H9 (cell line): Measurements from ENCODE around the gene CERK. TPM values are rescaled to one million over a fixed set of nuclear protein-coding genes. Genes with fewer than 3 reads are reported as not detected.
A peak's percentile ranks its signal among the peaks of the same experiment; 100 is the strongest.

ENCODE experiments used
- DNase-seq: peaks from one replicate; pipeline ENCODE4 v3.0.0-alpha.2; 2017
- H2AFZ ChIP-seq: one replicate; pipeline ENCODE4 v1.6.1; 2013; ENCODE audit warnings: mild to moderate bottlenecking, low read length, control low read depth, moderate library complexity
- H2AK5ac ChIP-seq: 2 replicates; pipeline ENCODE4 v1.6.1; 2013; ENCODE audit warnings: low read length, control low read depth, mixed read lengths; ENCODE audit not compliant: insufficient read length
- H2BK120ac ChIP-seq: one replicate; pipeline ENCODE4 v1.6.1; 2013; ENCODE audit warnings: low read depth, mild to moderate bottlenecking, low read length, control low read depth, inconsistent platforms; ENCODE audit not compliant: poor library complexity, severe bottlenecking
- H2BK12ac ChIP-seq: 2 replicates; pipeline ENCODE4 v1.6.1; 2013; ENCODE audit warnings: low read length, control low read depth, mixed read lengths, low read depth; ENCODE audit not compliant: insufficient read length
- H2BK15ac ChIP-seq: 2 replicates; pipeline ENCODE4 v1.6.1; 2013; ENCODE audit warnings: low read depth, low read length, control low read depth
- H2BK20ac ChIP-seq: one replicate; pipeline ENCODE4 v1.6.1; 2013; ENCODE audit warnings: low read depth, mild to moderate bottlenecking, low read length, control low read depth, inconsistent platforms; ENCODE audit not compliant: poor library complexity, severe bottlenecking
- H2BK5ac ChIP-seq: 2 replicates; pipeline ENCODE4 v1.6.1; 2013; ENCODE audit warnings: low read length, control low read depth, mixed read lengths; ENCODE audit not compliant: insufficient read length
- H3K14ac ChIP-seq: 2 replicates; pipeline ENCODE4 v1.6.1; 2013; ENCODE audit warnings: low read length, control low read depth; ENCODE audit not compliant: insufficient read depth
- H3K18ac ChIP-seq: 2 replicates; pipeline ENCODE4 v1.6.1; 2013; ENCODE audit warnings: low read depth, mild to moderate bottlenecking, mixed read lengths, low read length, control low read depth; ENCODE audit not compliant: insufficient read length
- H3K23ac ChIP-seq: 2 replicates; pipeline ENCODE4 v1.6.1; 2013; ENCODE audit warnings: low read length, control low read depth, mixed read lengths, low read depth; ENCODE audit not compliant: insufficient read length
- H3K23me2 ChIP-seq: 2 replicates; pipeline ENCODE4 v1.6.1; 2013; ENCODE audit warnings: low read depth, mild to moderate bottlenecking, mixed read lengths, low read length, control low read depth; ENCODE audit not compliant: insufficient read length, poor library complexity, severe bottlenecking
- H3K27ac ChIP-seq: 2 replicates; pipeline ENCODE4 v1.5.1; 2013; ENCODE audit warnings: low read length, control low read depth, mixed read lengths, low read depth; ENCODE audit not compliant: insufficient read length
- H3K27me3 ChIP-seq: 2 replicates; pipeline ENCODE4 v1.6.1; 2013; ENCODE audit warnings: low read length, control low read depth, inconsistent platforms; ENCODE audit not compliant: insufficient read depth
- H3K4ac ChIP-seq: 2 replicates; pipeline ENCODE4 v1.6.1; 2013; ENCODE audit warnings: low read depth, mild to moderate bottlenecking, control low read depth, inconsistent platforms, low read length, moderate library complexity
- H3K4me1 ChIP-seq: 2 replicates; pipeline ENCODE4 v1.6.1; 2013; ENCODE audit warnings: low read length, control low read depth, inconsistent platforms; ENCODE audit not compliant: insufficient read depth
- H3K4me2 ChIP-seq: 2 replicates; pipeline ENCODE4 v1.6.1; 2013; ENCODE audit warnings: low read length, control low read depth, mixed read lengths; ENCODE audit not compliant: insufficient read length, insufficient read depth
- H3K56ac ChIP-seq: 2 replicates; pipeline ENCODE4 v1.6.1; 2013; ENCODE audit warnings: low read depth, mild to moderate bottlenecking, mixed read lengths, low read length, control low read depth; ENCODE audit not compliant: insufficient read length
- H3K79me1 ChIP-seq: 2 replicates; pipeline ENCODE4 v1.6.1; 2013; ENCODE audit warnings: low read depth, mild to moderate bottlenecking, moderate library complexity, low read length, control low read depth, inconsistent platforms; ENCODE audit not compliant: insufficient read depth, poor library complexity, severe bottlenecking
- H3K79me2 ChIP-seq: 2 replicates; pipeline ENCODE4 v1.6.1; 2013; ENCODE audit warnings: low read length, control low read depth, inconsistent platforms; ENCODE audit not compliant: insufficient read depth
- H3K9ac ChIP-seq: 2 replicates; pipeline ENCODE4 v1.6.1; 2013; ENCODE audit warnings: low read length, control low read depth, mixed read lengths; ENCODE audit not compliant: insufficient read length; ENCODE audit errors: extremely low read depth
- H3K9me3 ChIP-seq: one replicate; pipeline ENCODE4 v1.6.1; 2013; ENCODE audit warnings: low read depth, low read length, inconsistent platforms; ENCODE audit not compliant: control insufficient read depth
- H3T11ph ChIP-seq: one replicate; pipeline ENCODE4 v1.6.1; 2013; ENCODE audit warnings: mild to moderate bottlenecking, low read length, control low read depth, inconsistent platforms
- H4K20me1 ChIP-seq: one replicate; pipeline ENCODE4 v1.6.1; 2013; ENCODE audit not compliant: control insufficient read depth, insufficient read length, insufficient read depth
- H4K5ac ChIP-seq: 2 replicates; pipeline ENCODE4 v1.6.1; 2013; ENCODE audit warnings: low read depth, mild to moderate bottlenecking, mixed read lengths, low read length, control low read depth; ENCODE audit not compliant: insufficient read length
- H4K8ac ChIP-seq: replicated peaks from 2 replicates; pipeline ENCODE4 v1.6.1; 2013; ENCODE audit warnings: low read length, control low read depth, mixed read lengths, low read depth; ENCODE audit not compliant: insufficient read length
- H4K91ac ChIP-seq: 2 replicates; pipeline ENCODE4 v1.6.1; 2013; ENCODE audit warnings: low read depth, mild to moderate bottlenecking, moderate library complexity, mixed read lengths, low read length, control low read depth; ENCODE audit not compliant: insufficient read length
- H3K27ac Mint-ChIP-seq, 3 experiments: 2 replicates in 2 of 3; 3 replicates in 1 of 3; pipeline ENCODE4 v1.8.0; 2020 to 2021; ENCODE audit warnings: mixed read lengths in 3 of 3, mild to moderate bottlenecking in 1 of 3, moderate library complexity in 1 of 3
- H3K27me3 Mint-ChIP-seq: 2 replicates; pipeline ENCODE4 v1.8.0; 2021; ENCODE audit warnings: low read depth, mild to moderate bottlenecking, moderate library complexity, mixed read lengths
- H3K36me3 Mint-ChIP-seq, 3 experiments: 2 replicates in 2 of 3; 3 replicates in 1 of 3; pipeline ENCODE4 v1.8.0; 2020 to 2021; ENCODE audit warnings: low read depth in 3 of 3, mixed read lengths in 3 of 3; ENCODE audit not compliant: insufficient read depth in 1 of 3
- H3K4me1 Mint-ChIP-seq, 2 experiments: 2 replicates each; pipeline ENCODE4 v1.8.0; 2020; ENCODE audit warnings: mixed read lengths in 2 of 2
- H3K4me3 Mint-ChIP-seq, 2 experiments: 2 replicates in 1 of 2; 3 replicates in 1 of 2; pipeline ENCODE4 v1.8.0; 2020 to 2021; ENCODE audit warnings: mild to moderate bottlenecking in 2 of 2, mixed read lengths in 2 of 2, moderate library complexity in 1 of 2
- H3K9me3 Mint-ChIP-seq, 2 experiments: 2 replicates in 1 of 2; 3 replicates in 1 of 2; pipeline ENCODE4 v1.8.0; 2020; ENCODE audit warnings: mild to moderate bottlenecking in 2 of 2, mixed read lengths in 2 of 2, moderate library complexity in 1 of 2
- CTCF ChIP-seq: fragments of 200-600 bp; sonication (generic); conservative IDR thresholded peaks from 3 replicates; pipeline ENCODE4 v1.8.0; 2021; ENCODE audit warnings: antibody characterized with exemption, mild to moderate bottlenecking
- WGBS: extraction: QIAGEN DNeasy Blood & Tissue Kit; methylation state at CpG from one replicate; pipeline ENCODE4 v1.1.7; 2013; ENCODE audit warnings: missing lambda C conversion rate, low lambda C conversion rate, mixed read lengths; ENCODE audit not compliant: insufficient read length; ENCODE audit errors: extremely low coverage; 5-methylcytosine and 5-hydroxymethylcytosine counted together
- total RNA-seq: library from RNA; stranded (reverse); gene quantifications from 2 replicates; pipeline ENCODE4 v1.2.1, GENCODE V29; 2021

Gene CERK
- total RNA-seq, 1 experiment from 2014 or later = 47.1 TPM

- H3K4me2 ChIP-seq = no peak overlapping the region
- DNase-seq = no peak
- peak overlapping the region; percentile 54 for H3K14ac ChIP-seq
- H2BK12ac ChIP-seq = no peak overlapping the region
- peaks cover 0 to 4% (median 0%) of the 10 kb centered on the region in 3 experiments; a peak in 1 of 7 replicates for H3K36me3 Mint-ChIP-seq
- no peaks in the 10 kb centered on the region for H3K27me3 ChIP-seq
- H3K18ac ChIP-seq = no peak overlapping the region
- H4K91ac ChIP-seq = no peak overlapping the region
- H3K4ac ChIP-seq = no peak overlapping the region; the same call in 1 of the 2 replicates
- H2BK15ac ChIP-seq = no peak overlapping the region
- H3K56ac ChIP-seq = no peak overlapping the region
- peaks cover 37 to 43% of the 10 kb centered on the region in 2 experiments for H3K4me1 Mint-ChIP-seq
- peak overlapping the region; percentile 37 to 98 (median 91); a peak in 5 of 7 replicates for H3K27ac Mint-ChIP-seq
- H2BK20ac ChIP-seq = no peak overlapping the region
- H3K27ac ChIP-seq = no peak overlapping the region
- H3K27me3 Mint-ChIP-seq = no peaks in the 10 kb centered on the region
- H2AK5ac ChIP-seq = no peak overlapping the region
- no peak overlapping the region for H3K23ac ChIP-seq
- H3K23me2 ChIP-seq = peaks cover 4% of the 10 kb centered on the region
- H3K4me3 Mint-ChIP-seq = no peak overlapping the region; a peak in 1 of 5 replicates
- H3K4me1 ChIP-seq = no peaks in the 10 kb centered on the region; the same call in 1 of the 2 replicates
- H4K5ac ChIP-seq = no peak overlapping the region
- H2BK120ac ChIP-seq = no peak overlapping the region
- peaks cover 3% of the 10 kb centered on the region for H3K79me1 ChIP-seq
- H3K9me3 ChIP-seq = no peaks in the 10 kb centered on the region
- H3K9me3 Mint-ChIP-seq = no peaks in the 10 kb centered on the region
- H4K20me1 ChIP-seq = no peaks in the 10 kb centered on the region
- H2AFZ ChIP-seq = no peak overlapping the region
- H3T11ph ChIP-seq = no peak overlapping the region
- H2BK5ac ChIP-seq = no peak overlapping the region
- H4K8ac ChIP-seq = no peak overlapping the region
- no CpG with 5 or more reads among the region's 22 CpGs for WGBS
- peaks cover 10% of the 10 kb centered on the region; the same call in 1 of the 2 replicates for H3K79me2 ChIP-seq
- no peak overlapping the region for H3K9ac ChIP-seq
- no peak for TF ChIP-seq CTCF
Observed at GRCh38 chr22:46775850-46776826, 38.1 kb upstream of the CERK start.
